Ovary (tissue), 9 donors: ENCODE data around the gene UCK2. TPM values are rescaled to one million over a fixed set of nuclear protein-coding genes. Genes with fewer than 3 reads are reported as not detected.

ENCODE experiments used
- DNase-seq, 5 donors: peaks; one replicate each; pipeline ENCODE4 v3.0.0-alpha.2; 2019 to 2020
- H3K27ac ChIP-seq, 2 donors: fragments of 200-600 bp; one replicate each; pipeline versions ENCODE4 v1.5.1 to v1.8.0; 2019 to 2022
- H3K27me3 ChIP-seq: fragments of 200-600 bp; one replicate; pipeline ENCODE4 v1.8.0; 2022
- H3K36me3 ChIP-seq: fragments of 200-600 bp; sonication (generic); one replicate; pipeline ENCODE4 v1.5.1; 2019
- H3K4me1 ChIP-seq: one replicate; pipeline ENCODE4 v1.8.1; 2013; ENCODE audit warnings: mild to moderate bottlenecking, moderate library complexity; ENCODE audit not compliant: insufficient read depth
- H3K4me3 ChIP-seq: fragments of 200-600 bp; sonication (generic); one replicate; pipeline ENCODE4 v1.5.1; 2017
- H3K9me3 ChIP-seq, 2 donors: fragments of 200-600 bp in 1 of 2; sonication (generic) in 1 of 2; one replicate each; pipeline versions ENCODE4 v1.5.1 to v1.8.1; 2013 to 2019; ENCODE audit warnings: mild to moderate bottlenecking in 1 of 2, moderate library complexity in 1 of 2
- CTCF ChIP-seq, 3 donors: fragments of 450-650 bp in 2 of 3; fragments of 200-600 bp in 1 of 3; IDR thresholded peaks; one replicate each; pipeline versions ENCODE4 v1.5.1 to v1.8.0; 2016 to 2022; ENCODE audit warnings: antibody characterized with exemption in 3 of 3, mild to moderate bottlenecking in 1 of 3
- EP300 ChIP-seq: sonication (generic); formaldehyde crosslinking; IDR thresholded peaks from one replicate; pipeline ENCODE4 v1.6.1; 2017; ENCODE audit warnings: antibody characterized with exemption
- POLR2A ChIP-seq: fragments of 450-650 bp; IDR thresholded peaks from one replicate; pipeline ENCODE4 v1.6.1; 2017; ENCODE audit warnings: antibody characterized with exemption, mild to moderate bottlenecking, moderate library complexity
- WGBS, 3 donors: extraction: QIAGEN DNeasy Blood & Tissue Kit in 1 of 3; methylation state at CpG; one replicate each; pipeline versions ENCODE4 v1.1.5 to v1.1.7; 2013 to 2017; 5-methylcytosine and 5-hydroxymethylcytosine counted together
- intact Hi-C, 4 donors: fragments of 100-400 bp; cut with DNase I; formaldehyde crosslinking; loops; one replicate each; pipeline versions ENCODE4 v1.11.0 to v1.15.1; 2022 to 2023
- polyA plus RNA-seq, 2 donors: library from polyadenylated mRNA; stranded (reverse); fragments of 200-250 nt in 1 of 2; fragments of 350-450 nt in 1 of 2; fragmentation: Illumina TruSeq in 1 of 2; extraction: RNeasy Lipid Tissue Mini Kit (QIAGEN cat#74804) in 1 of 2; gene quantifications; one replicate each; pipeline ENCODE4 v1.2.3, GENCODE V29; 2013 to 2014
- total RNA-seq, 7 donors: library from RNA; depleted of rRNA in 2 of 7; stranded (reverse); fragments of >200 nt in 2 of 7; fragmentation: NEBNext Ultra II Directional in 3 of 7; extraction: Animal tissue kit (Norgen Biotek cat#: 25700) in 3 of 7; gene quantifications; one replicate each; pipeline versions ENCODE4 v1.1.0 to v1.2.4, GENCODE V29; 2016 to 2023
- donor health status: DM: no; HTN: no; CAD: no; lungs with moderate emphysema.
- donor health status: DM: no; HTN: no; CAD: no.
- donor health status: Bipolar disorder and iron deficiency.
- donor health status: DM: yes; HTN: yes; CAD: no.
- donor health status: DM: no; HTN: no; CAD: no.
- donor health status: DM: yes; HTN: yes; CAD: no.

The UCK2 gene
- total and polyA plus RNA-seq, 9 donors, result 7.3 to 22.7 (median 16.4) TPM

GRCh38 chr1:165958306-165958705 lies 130.9 kb downstream of the UCK2 start:
- Histone ChIP-seq H3K27ac (no peak overlapping the region), H3K9me3 (no peaks in the 10 kb centered on the region), H3K27me3 (no peaks in the 10 kb centered on the region), H3K4me3 (no peak overlapping the region), H3K4me1 (no peaks in the 10 kb centered on the region), H3K36me3 (no peaks in the 10 kb centered on the region)
- intact Hi-C loops, result no loop called here
- DNase-seq, result no peak
- no peak for TF ChIP-seq CTCF (IDR thresholded peaks at IDR 0.05)
- TF ChIP-seq EP300, result no peak
- TF ChIP-seq POLR2A, result no peak

GRCh38 chr1:165960136-165960535 lies 132.7 kb downstream of the UCK2 start:
- intact Hi-C loops, result no loop called here
- H3K27ac ChIP-seq, result no peak overlapping the region
- H3K4me1 ChIP-seq, result no peaks in the 10 kb centered on the region
- no peaks in the 10 kb centered on the region for H3K36me3 ChIP-seq
- WGBS, 3 donors, result 66 to 75% (median 68%) methylated on average over 2 of the region's 2 CpGs
- H3K4me3 ChIP-seq, result no peak overlapping the region
- TF ChIP-seq CTCF (IDR thresholded peaks at IDR 0.05), result no peak
- no peak for TF ChIP-seq EP300
- no peak for TF ChIP-seq POLR2A
- no peaks in the 10 kb centered on the region for H3K9me3 ChIP-seq
- DNase-seq, result no peak
- no peaks in the 10 kb centered on the region for H3K27me3 ChIP-seq

GRCh38 chr1:165960881-165961280 lies 133.5 kb downstream of the UCK2 start:
- Histone ChIP-seq H3K27ac (no peak overlapping the region), H3K4me3 (no peak overlapping the region), H3K4me1 (no peaks in the 10 kb centered on the region), H3K27me3 (no peaks in the 10 kb centered on the region), H3K36me3 (no peaks in the 10 kb centered on the region), H3K9me3 (no peaks in the 10 kb centered on the region)
- 60 to 69% (median 65%) methylated on average over 2 of the region's 2 CpGs for WGBS, 3 donors
- no peak for DNase-seq
- intact Hi-C loops, result no loop called here
- TF ChIP-seq EP300, result no peak
- TF ChIP-seq POLR2A, result no peak
- no peak for TF ChIP-seq CTCF (IDR thresholded peaks at IDR 0.05)

Other genes with a start within 250 kb of the UCK2 start
- 100 to 1,000 TPM; 137 to 167 (median 158) TPM for gene MGST3, start 196.4 kb upstream of the UCK2 start, total RNA-seq
- gene MGST3, start 196.4 kb upstream of the UCK2 start, polyA plus RNA-seq, result 100 to 1,000 TPM; 193 to 238 TPM
- 10 to 100 TPM; 38.7 to 75.3 (median 64.2) TPM for gene ALDH9A1, start 129.1 kb upstream of the UCK2 start, total RNA-seq
- gene ALDH9A1, start 129.1 kb upstream of the UCK2 start, polyA plus RNA-seq, result 100 to 1,000 TPM in 1 of 2 donors, 10 to 100 TPM in 1; 55.5 to 174 TPM
- gene TMCO1, start 58.7 kb upstream of the UCK2 start, total RNA-seq, result 10 to 100 TPM; 38.5 to 77.7 (median 58.5) TPM
- gene TMCO1, start 58.7 kb upstream of the UCK2 start, polyA plus RNA-seq, result 100 to 1,000 TPM in 1 of 2 donors, 10 to 100 TPM in 1; 60.5 to 142 TPM